Esophagus mucosa (tissue), 1 donor: ENCODE data around the gene SAMD1. TPM values are rescaled to one million over a fixed set of nuclear protein-coding genes. Genes with fewer than 3 reads are reported as not detected.

Source experiments
- total RNA-seq: library from RNA; stranded (reverse); gene quantifications from one replicate; pipeline ENCODE4 v1.2.4, GENCODE V29; 2023
- donor health status: DM: yes; HTN: yes; CAD: no.

SAMD1 gene
- total RNA-seq, 1 donor from 2014 or later = 24.8 TPM

Other genes starting within 250 kb of the SAMD1 start
- gene NANOS3, start 213.6 kb downstream of the SAMD1 start, total RNA-seq = not detected
- gene BRME1, start 184.6 kb downstream of the SAMD1 start, total RNA-seq = 5.7 TPM
- 29.7 TPM for gene CC2D1A, start 184.6 kb downstream of the SAMD1 start, total RNA-seq
- 8.5 TPM for gene PODNL1, start 152.3 kb downstream of the SAMD1 start, total RNA-seq
- 18.2 TPM for gene DCAF15, start 138.2 kb downstream of the SAMD1 start, total RNA-seq
- 8.3 TPM for gene RFX1, start 84.4 kb downstream of the SAMD1 start, total RNA-seq
- not detected for gene RLN3, start 62.6 kb downstream of the SAMD1 start, total RNA-seq
- gene IL27RA, start 59.0 kb downstream of the SAMD1 start, total RNA-seq = 1.2 TPM
- gene PALM3, start 28.7 kb downstream of the SAMD1 start, total RNA-seq = 0.08 TPM
- gene MISP3, start 18.0 kb downstream of the SAMD1 start, total RNA-seq = 3.4 TPM
- gene C19orf67, start 5.0 kb downstream of the SAMD1 start, total RNA-seq = 0.12 TPM
- 45.2 TPM for gene PRKACA, start 27.0 kb upstream of the SAMD1 start, total RNA-seq
- 13.9 TPM for gene ASF1B, start 45.8 kb upstream of the SAMD1 start, total RNA-seq
- 5.5 TPM for gene ADGRL1, start 115.4 kb upstream of the SAMD1 start, total RNA-seq